HuH-7 (cell line): ENCODE results near the gene RABGAP1.

ENCODE experiments used
- DNase-seq: peaks from one replicate; pipeline ENCODE4 v3.0.0; 2011; ENCODE audit warnings: low spot score

Gene RABGAP1

DNA sequence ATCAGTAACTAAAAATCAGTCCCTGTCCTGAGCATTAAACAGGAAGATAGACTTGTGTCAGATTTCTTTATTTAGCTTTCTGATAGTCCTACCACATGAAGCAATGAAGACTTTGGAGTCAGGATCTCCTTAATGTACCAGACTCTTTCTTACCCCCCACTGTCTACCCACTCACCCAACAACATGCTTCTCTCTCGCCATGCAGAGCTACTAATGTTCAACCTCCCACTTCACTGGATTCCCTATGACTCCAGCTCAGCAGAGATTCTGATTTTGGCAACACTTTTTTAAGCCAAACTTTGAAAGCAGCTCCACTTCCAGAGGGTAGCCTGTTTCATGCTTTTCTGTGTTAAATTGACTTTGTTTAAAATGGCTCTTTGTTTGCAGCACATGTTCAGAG lies 143.4 kb downstream of the RABGAP1 start:
- no peak for DNase-seq

DNA sequence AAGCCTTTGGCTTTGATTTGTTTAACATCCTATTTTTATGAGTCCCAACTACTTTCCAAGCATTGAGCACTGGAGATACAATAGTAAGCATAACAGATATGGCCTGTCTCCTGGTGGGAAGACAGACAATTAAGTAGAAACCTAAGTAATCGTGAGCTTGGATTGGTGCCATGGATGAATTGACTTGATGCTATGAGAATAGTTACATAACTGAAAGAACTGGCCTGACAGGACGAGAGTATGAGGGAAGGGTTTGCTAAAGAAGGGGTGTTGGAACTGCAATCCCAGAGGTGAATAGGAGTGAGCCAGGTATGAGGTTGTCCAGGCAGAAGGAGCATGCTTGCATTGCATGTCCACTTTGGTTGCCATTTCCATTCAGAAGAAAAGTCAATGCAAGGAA lies 145.1 kb downstream of the RABGAP1 start:
- DNase-seq = no peak

DNA sequence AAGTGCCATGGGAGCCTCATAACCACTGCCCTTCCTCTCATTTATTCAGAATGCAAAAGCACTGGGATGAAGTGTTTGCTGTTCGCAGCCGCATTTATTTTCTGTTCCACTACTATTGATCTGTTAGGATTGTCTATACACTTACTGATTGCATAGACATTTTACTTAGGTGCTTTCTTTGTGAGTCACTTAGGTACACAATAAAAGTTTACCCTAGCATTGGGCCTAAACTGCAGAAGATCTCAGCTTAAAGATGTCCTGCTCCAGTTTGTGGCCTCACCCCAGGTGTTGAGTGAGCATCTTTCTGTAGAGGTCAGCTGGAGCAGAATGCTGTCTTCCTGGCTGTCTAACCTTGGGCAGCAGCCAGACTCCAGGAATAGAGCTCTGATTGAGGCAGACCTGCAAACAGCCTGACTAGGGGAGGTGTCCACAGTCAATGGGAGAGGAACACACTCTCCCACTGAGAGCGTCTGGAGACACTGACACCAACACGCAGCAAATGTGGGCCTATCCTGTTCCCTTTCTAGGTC lies 146.6 kb downstream of the RABGAP1 start:
- DNase-seq = no peak

DNA sequence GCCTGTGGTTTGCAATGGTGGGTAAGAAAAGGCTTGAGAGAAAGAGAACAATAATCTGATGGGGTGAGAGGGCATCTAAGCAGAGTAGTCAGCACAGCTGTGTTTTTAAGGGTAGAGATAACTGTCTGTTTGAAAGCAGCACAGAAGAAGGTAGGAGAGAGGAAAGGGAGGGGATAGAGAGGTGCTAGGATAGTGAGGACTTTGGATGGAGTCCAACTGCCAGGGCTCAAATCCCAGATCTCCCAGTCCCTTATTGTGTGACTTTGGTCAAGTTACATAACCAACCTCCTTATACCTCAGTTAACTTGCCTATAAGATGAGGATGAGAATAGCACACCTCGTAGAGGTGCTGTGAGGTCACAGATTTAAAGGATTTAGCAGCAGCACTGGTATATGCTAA lies 148.2 kb downstream of the RABGAP1 start:
- DNase-seq = no peak

DNA sequence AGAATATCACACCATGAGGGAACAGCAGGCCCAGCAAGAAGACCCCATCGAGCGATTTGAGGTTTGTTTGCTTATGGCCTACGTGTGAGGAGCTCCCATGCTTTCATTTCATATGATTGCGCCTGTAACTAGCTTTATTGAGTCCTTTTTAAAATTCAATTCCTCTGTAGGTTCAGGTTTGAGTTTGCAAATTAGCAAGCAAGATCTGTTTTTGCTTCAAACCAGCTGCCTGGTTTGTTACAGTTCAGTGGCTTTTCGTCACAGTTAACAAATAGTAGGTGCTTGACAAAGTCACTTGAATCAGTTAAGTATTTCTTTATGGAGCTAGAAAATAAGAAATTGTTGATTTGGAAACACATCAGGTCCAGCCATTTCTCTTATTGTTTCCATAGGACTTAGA lies 149.0 kb downstream of the RABGAP1 start:
- DNase-seq = no peak

DNA sequence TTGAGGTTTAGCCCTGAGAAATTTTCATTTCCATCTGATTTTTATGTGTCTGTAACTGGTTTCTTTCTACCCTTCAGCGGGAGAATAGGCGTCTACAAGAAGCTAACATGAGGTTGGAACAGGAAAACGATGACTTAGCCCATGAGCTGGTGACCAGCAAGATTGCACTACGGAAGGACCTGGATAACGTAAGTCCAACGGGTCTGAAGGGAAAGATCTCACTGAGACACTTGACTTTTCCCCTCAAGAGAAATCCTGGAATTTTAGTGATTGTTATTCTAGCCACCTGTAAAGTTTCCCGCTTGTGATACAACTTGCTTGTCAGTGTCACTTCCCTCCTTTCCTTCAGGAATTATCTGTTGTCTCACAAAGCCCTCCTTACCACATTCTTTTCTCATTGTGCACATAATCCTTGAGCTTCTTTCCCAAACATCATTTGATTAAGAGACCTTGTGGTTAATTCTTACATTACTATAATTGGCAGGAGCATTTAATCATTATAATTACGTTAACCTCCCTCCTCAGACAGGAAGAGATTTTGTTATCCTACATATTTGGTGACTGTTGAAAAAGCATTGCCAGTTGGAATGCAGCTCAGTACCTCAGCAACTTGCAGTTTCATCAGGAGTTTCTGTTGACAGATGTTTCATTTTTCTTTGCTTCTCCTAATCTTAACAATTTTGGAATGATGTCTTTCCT lies 149.5 kb downstream of the RABGAP1 start:
- DNase-seq = no peak

DNA sequence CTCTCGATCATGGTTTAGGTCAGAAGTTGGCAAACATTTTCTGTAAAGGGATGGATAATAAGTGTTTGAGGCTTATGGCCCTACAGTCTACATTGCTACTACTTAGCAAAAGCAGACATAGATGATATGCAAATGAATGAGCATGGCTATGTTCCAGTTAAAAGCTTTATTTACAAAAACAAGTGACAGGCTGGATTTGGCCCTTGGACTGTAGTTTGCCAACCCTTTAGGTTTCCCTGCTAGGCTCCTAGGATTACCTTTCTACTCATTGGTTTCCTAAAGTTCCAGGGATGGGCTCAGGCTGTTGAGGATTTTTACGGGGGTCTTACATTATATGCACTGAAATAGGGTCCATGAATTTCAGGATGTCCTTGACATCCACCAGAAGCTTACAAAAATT lies 150.1 kb downstream of the RABGAP1 start:
- DNase-seq = no peak

DNA sequence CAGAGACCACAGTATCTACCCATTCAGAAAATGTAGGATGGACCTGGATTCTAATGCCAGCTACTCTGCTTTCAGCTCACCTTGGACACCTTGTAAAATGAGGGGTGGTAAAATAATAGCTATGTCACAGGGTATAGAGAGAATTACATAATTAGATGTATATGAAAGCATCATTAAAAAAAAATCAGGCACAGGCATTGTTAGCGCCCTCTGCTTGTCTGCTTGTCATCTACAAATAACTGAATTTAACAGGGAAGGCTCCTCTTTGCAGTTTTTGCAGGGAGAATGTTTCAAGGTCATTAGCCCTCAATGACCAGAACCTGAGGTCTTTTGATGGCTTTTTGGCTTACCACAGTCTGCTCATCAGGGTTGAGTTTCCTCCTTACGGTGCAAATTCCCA lies 150.6 kb downstream of the RABGAP1 start:
- DNase-seq = no peak

DNA sequence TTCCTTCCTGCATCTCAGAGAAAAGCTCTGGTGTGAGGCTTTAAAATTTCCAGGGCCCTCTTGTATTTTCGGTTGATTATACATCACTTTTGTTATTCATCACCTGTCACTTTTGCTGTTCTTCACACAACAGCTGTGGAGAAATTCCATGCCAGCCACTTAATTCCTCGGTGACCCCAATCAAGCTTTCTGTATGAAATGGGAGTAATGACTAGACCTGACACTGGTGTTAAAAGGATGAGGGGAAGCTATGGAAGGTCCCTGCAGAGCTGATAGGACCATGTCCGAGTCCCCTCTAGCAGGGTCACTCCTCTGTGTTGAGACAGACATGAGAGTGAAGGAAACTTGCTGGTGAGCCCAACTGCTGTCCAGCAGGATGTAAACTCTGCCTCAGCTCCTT lies 152.3 kb downstream of the RABGAP1 start:
- DNase-seq = no peak

DNA sequence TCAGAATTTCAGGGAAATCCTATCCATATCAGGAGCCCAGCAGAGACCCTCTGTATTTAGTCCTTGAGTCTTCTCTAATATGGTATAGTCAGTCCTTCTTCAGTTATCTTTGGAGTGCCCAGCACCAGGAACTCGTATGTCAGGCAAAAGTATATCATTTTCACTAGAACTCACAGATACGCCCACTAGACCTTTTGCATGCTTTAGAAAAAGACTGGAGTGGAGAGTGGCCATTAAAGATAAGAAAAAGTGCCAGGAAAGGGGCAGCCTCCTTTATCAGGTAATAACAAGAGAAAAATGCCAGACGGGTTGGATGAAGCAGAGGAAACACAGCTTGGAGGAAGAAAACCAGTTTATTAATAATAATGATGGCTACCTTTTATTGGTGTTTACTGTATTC lies 156.2 kb downstream of the RABGAP1 start:
- DNase-seq = no peak

DNA sequence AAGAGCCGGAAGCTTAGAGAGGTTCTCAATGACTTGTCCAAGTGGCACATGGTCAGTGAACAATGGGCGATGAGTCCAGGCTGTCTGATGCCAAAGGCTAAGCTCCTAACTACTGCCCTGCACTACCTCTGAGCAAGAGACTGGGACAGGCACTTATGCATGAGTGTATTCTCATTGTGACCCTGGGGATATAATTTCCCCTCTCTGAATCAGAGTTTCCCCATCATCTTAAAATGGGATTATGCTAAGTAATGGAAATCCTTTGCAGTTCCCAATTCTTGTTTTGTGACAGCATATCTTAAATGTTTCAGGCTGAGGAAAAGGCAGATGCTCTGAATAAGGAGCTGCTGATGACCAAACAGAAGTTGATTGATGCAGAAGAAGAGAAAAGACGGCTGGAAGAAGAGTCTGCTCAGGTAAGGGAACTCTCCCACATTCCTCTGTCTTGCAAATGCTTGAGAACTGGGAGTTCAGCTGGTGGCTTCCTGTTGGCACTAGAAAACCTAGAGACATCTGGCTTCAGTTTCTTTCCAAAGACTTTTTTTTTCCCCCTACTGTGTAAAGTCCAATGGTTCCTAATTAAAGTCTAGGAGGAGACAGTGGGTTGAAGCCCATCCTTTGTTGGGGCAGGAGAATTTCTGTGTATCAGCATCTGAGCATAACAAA lies 156.7 kb downstream of the RABGAP1 start:
- DNase-seq = no peak

DNA sequence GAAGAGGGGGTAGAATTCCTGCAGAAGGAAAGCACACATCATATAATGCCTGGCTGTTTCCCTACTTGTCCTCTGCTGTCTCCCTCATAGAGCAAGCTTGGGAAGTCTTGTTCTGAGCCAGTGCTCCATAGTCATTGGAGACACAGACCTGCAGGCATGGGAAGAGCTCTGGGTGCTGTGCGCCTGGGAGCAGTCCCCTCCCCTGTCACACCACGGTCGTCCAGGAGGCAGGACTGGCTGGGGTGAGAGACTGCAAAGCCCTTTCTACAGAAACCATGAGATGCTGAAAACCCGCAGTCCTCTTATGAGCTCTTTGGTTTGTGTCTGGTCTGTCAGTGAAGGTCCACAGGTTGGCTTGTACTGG lies 157.3 kb downstream of the RABGAP1 start:
- no peak for DNase-seq

DNA sequence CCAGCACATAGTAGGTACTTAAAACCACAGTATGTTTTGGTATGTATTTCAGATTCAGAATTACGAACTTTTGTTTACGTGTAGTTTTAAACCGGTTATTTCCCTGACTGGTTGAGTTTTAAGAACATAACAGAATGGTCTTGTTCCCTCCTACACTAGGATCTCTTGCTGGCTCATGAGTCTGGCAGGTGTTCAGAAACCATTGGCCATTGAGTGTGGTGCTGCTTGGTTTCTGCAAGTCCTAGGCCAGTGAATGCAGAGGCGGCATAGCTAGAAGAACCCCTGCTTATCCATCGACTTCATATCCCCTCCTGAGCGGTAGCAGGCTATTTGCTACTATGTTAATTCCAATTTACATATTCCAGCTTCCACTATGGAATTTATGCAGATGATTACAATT lies 158.2 kb downstream of the RABGAP1 start:
- DNase-seq = no peak

DNA sequence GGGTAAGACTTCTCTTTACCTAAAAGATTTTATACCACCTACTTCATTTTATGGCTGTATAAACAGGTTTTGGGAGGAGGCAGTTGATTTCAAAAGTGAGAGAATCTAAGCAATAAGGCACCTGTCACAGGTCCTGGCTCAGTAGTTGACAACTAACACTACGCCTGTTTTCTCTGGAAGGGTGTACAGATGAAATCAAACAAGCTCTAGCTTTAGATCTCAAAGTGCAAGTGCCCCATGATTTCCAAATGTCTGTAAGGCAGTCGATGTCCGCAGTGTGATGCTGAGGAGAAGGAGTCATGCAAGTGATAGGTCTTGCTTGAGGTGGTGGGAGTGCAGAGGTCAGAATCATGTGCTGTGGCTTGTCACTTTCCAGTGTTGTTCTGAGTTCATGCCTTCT lies 158.7 kb downstream of the RABGAP1 start:
- DNase-seq = no peak

DNA sequence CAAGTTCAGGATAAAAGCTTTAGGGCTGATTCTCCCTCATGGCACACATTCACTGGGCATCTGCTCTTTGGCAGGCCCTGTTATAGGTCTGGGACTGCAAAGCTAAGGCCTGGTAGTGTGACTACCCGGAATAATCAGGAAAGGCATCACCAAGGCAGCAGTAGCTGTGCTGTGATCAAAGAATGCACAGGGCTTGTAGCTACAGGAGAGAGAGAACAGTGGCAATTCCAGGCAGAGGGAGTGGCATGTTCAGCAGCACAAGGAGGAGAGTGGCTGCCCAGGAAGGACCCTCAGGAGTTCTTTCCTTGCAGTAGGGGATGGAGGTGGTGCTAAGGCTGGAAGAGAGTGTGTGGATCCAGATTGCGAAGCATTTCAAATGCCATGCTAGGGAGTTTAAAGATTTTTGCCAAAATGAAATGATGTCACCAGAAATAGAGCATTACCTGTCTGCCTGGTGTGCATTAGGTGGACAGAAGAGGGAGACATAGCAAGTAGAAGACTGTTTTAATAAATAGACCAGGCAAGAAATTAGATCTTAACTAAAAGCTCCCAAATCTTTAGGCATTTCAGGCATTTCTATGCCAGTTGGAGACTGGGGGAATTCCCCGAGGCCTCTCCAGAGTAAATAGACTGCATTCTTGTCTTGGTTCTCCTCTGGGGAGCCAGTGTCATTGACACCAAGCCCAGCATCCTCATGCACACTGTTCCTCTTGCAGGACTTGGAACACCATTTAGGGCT lies 161.7 kb downstream of the RABGAP1 start:
- DNase-seq = no peak

DNA sequence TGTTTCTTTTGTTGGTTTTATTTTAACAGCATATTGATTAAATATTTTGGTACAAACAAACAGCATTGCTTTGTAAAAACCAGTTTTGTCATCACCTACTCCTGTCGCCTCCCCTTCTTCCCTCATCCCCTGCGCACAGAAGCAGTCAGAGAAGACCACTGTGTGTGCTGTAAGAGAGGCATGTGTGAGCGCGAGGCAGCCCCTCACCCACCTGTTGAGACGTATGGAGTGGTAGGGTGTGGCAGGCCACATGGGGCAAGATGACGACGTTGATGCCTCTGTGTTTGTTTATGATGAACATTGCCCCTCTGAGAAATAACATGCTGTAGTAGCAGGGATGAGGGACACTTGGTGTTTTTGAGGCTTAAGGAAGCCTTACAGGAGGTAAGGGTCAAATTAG lies 164.0 kb downstream of the RABGAP1 start:
- no peak for DNase-seq

DNA sequence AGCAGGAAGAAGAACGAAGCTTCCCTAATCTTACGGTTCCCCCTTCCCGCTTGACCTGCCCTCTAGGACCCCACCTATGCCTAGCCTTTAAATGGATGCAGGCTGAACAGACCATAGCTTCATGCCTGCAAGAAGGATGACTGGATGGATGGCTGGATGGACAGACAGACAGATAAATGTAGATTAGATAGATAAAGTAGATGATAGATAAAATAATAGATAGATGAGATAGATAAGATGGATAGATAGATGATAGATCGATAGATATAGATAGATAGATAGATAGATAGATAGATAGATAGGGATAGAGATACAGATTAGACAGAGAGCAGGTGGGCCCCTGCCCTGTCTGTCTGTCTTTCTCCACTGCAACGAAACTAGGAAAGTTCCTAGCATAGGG lies 164.7 kb downstream of the RABGAP1 start:
- no peak for DNase-seq

DNA sequence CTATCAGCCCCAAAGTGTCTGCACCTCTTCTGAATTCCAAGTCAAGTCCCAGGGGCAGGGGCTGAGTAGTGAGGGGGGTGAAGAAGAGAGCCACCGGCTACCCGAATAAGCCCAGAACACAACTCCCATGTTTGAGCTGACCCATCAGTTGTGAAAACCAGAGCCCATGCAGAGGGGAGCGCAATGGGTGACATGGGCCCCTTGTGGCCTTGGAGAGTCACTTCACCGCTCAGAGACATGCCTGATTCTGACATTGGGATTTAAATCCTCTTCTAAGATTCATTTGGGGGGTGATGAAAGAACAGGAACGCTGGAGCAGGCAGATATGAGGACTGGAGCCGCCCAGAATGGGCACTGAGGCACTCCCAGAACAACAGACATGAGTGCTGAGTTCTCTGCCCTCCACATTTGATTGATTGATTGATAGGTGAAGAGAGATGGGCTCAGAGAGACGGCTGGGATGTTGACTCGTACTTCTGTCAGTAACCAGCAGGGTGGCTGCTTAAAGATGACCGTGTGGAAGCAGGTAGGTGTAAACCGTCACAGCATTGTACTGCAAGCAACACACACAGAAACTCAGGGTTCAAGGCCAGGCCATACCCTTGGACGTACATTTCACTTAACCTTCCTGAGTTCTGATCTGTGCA lies 166.9 kb downstream of the RABGAP1 start:
- no peak for DNase-seq

DNA sequence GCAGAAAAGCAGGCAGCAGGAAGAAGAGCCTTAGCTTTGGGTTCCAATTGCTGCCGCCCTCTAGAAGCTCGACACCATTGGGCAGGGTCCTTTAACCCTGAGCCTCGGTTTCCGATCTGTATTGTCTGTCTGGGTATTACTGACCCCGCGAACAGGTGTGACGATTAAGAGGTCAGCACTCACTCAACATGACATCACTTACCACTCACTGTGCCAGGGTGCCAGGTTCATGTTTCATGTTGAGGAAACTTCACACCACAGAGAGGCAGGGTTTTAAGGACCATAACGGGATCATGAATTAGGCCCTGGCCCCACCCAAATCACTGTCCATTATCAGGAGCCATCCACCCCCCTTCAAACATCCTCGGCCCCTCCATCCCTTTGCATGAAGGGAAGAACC lies 168.2 kb downstream of the RABGAP1 start:
- no peak for DNase-seq

DNA sequence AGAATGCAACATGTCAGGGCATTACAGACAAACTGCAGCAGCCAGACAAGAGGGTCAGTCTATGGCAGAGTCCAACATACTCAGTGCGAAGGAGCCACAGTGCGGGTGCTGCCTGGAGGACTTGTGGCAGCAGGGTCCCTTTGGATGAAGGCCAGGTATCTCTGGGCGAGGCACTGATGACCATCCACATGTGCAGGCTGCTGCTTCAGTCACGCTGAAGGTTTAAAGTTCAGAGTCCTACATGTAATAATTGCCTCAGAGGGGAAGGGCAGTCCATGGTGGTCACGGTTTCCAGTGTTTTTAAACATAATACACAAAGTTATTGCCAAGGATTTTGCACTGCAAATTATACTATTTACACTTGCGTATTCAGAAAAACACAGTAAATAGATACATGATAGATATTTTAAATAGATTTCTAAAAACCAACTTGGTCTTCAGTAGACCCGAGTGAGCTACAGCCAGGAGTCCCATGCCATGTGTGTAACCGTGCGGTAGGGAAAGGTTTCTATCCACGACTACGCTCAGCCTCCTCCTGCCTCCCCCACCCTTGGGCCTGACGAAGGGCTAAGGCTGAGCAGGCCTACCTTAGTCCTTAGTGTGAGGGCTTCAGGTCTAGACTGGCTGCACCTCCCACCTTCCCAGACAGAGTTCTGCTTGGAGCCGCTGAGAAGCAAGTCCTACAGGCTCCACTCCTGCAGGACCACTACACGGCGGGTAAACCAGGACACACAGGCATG lies 168.9 kb downstream of the RABGAP1 start:
- DNase-seq = peak; percentile 79

DNA sequence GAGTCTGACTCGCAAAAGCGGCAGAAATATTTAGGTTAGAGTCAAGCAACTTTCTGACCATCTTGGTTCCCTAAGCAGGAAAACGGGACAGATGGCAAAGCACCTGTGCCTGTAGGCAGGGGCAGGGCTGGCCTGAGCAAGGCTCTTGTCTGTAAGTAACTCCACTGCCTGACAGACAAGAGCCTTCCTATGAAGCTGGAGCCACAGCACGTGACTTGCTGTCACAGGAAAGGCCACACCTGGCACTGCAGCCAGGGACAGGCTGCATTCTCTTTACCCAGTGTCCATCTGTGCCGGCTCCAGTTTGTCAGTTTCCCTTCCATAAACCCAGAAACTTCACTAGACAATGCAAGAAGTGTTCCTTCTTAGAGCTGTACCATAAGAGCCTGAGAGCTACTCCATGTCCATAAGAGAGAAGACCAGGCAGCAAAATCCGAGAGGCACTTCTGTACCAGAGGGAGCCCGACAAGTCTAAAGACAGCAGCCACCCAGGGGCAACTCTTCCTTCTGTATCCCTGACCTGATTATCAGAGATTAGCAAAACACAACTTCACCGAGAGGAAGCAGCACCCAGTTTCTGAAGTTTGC lies 170.7 kb downstream of the RABGAP1 start:
- no peak for DNase-seq
